C4-2B (cell line): ENCODE data around the gene PLCB4.

ENCODE experiments used
- ZFX ChIP-seq: fragments of 450-650 bp; IDR thresholded peaks from 2 replicates; pipeline ENCODE4 v1.6.1; 2017
- TF ChIP-seq, protein P1 (sequence below): fragments of 450-650 bp; conservative IDR thresholded peaks from 2 replicates; pipeline ENCODE4 v1.5.1; 2017; ENCODE audit warnings: mild to moderate bottlenecking

DNA sequence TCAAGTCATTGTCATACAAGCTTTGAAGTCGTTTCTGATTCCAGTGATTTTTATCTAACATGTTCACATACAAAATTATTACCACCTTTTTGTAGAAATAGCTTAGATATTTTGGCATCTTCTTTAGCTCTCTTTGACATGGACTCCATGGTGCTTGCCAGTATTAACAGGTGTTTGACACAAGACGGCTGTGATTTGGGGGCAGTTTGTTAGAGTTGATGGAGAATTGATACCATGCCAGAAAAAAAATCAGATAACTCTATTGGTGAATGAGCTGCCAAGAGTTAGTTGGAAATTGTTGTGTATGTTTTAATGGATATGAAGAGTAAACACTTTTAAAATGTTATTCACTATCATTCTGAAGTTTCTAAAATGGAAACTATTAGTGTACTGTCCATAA, 298.9 kb downstream of the PLCB4 start:
- TF ChIP-seq, protein P1, sequence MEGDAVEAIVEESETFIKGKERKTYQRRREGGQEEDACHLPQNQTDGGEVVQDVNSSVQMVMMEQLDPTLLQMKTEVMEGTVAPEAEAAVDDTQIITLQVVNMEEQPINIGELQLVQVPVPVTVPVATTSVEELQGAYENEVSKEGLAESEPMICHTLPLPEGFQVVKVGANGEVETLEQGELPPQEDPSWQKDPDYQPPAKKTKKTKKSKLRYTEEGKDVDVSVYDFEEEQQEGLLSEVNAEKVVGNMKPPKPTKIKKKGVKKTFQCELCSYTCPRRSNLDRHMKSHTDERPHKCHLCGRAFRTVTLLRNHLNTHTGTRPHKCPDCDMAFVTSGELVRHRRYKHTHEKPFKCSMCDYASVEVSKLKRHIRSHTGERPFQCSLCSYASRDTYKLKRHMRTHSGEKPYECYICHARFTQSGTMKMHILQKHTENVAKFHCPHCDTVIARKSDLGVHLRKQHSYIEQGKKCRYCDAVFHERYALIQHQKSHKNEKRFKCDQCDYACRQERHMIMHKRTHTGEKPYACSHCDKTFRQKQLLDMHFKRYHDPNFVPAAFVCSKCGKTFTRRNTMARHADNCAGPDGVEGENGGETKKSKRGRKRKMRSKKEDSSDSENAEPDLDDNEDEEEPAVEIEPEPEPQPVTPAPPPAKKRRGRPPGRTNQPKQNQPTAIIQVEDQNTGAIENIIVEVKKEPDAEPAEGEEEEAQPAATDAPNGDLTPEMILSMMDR, result no peak
- TF ChIP-seq ZFX, result no peak
